LNCaP clone FGC (cell line): Measurements from ENCODE around the gene WFDC11.
A peak's percentile ranks its signal among the peaks of the same experiment; 100 is the strongest.

Source experiments
- DNase-seq: peaks from one replicate; pipeline ENCODE4 v3.0.0-alpha.2; 2011; ENCODE audit warnings: low read depth
- H3K4me3 ChIP-seq: 2 replicates; pipeline ENCODE4 v1.5.1; 2011; ENCODE audit warnings: mild to moderate bottlenecking, low read depth, low read length, control low read depth
- TF ChIP-seq, protein P1 (sequence below): IDR thresholded peaks from 2 replicates; pipeline ENCODE4 v1.5.1; 2012; ENCODE audit warnings: mild to moderate bottlenecking; ENCODE audit not compliant: control insufficient read depth, insufficient read depth; ENCODE audit errors: extremely low read depth

Gene WFDC11

DNA sequence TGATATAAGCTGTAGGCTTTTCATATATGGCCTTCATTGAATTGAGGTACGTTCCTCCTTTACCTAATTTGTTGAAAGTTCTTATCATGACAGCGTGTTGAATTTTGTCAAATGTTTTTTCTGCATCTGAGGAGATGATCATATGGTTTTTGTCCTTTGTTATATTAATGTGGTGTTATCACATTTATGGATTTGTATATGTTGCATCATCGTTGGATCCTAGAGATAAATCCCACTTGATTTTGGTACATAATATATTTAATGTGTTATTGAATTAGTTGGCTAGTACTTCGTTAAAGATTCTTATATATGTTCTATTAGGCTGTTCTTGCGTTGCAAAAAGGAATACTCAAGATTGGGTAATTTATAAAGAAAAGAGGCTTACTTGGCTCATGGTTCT lies 30.4 kb downstream of the WFDC11 start:
- no peak for DNase-seq
- TF ChIP-seq, protein P1, sequence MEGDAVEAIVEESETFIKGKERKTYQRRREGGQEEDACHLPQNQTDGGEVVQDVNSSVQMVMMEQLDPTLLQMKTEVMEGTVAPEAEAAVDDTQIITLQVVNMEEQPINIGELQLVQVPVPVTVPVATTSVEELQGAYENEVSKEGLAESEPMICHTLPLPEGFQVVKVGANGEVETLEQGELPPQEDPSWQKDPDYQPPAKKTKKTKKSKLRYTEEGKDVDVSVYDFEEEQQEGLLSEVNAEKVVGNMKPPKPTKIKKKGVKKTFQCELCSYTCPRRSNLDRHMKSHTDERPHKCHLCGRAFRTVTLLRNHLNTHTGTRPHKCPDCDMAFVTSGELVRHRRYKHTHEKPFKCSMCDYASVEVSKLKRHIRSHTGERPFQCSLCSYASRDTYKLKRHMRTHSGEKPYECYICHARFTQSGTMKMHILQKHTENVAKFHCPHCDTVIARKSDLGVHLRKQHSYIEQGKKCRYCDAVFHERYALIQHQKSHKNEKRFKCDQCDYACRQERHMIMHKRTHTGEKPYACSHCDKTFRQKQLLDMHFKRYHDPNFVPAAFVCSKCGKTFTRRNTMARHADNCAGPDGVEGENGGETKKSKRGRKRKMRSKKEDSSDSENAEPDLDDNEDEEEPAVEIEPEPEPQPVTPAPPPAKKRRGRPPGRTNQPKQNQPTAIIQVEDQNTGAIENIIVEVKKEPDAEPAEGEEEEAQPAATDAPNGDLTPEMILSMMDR: no peak

DNA sequence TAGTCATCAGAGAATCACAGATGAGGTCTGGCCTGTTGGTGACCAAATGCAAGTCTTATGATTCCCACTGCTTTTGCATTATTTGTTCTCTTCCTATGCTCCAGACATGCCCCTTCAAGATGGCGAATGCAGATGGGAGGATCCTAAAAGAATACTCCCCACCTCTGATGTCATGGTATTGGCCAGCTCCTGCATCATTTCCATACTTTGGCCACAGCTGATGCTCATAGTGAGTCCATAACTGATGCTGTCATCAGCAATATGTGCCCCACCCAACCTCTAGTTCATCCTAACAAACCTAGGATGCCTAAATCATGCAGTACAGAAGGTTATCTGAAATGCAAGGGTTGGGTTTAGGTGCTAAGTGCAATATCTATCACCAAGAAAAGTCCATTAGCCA lies 33.5 kb downstream of the WFDC11 start:
- no peak overlapping the region for H3K4me3 ChIP-seq
- TF ChIP-seq, protein P1: no peak
- DNase-seq: no peak

More for the DNA sequence above, 30.4 kb downstream of the WFDC11 start:
- H3K4me3 ChIP-seq: no peak overlapping the region

DNA sequence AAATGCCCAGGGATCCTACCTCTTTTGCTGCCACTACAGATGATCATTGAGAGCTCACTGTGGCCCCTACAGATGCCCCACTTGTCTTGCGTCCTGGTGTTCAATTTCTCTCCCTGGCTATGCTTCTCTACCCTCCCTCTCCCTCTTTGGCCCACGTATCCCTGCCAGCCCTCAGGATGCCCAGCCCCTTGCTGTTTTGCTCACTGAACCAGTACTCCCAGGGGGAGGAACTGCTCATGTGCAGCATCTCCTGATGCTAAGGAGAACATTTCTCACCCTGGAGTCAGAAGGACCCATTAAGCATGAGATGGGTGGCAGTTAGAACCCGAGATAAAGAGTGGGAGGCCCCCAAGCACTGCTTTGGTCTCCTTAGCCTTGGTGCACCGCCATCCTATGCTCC lies 38.9 kb downstream of the WFDC11 start, which contains the start of gene WFDC9:
Gene WFDC9 (minus strand): TSS at position 101 of the 400 bp plus-strand sequence. CDS start 21,103 bp downstream, outside the sequence.
- no peak for DNase-seq
- TF ChIP-seq, protein P1: no peak
- no peak within 1 kb of the TSS for H3K4me3 ChIP-seq

DNA sequence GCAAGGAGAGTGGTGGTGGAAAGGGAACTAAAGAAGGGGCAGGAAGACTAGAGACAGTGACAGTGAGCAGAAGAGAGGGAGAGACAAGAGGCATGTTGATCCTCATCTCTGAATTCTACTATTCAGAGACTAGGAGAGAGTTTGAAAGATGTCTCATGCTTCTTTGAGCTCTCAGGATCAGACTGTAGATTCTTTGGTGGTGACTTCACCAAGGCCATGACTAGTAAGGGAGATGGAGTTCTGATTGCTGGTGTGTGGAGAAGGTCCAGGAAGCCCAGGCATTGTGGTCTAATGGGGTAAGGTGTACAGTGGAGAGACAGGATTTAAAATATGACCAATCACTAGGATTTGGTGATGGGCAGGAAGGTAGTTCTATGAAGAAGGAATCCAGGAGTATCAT lies 39.7 kb downstream of the WFDC11 start:
- TF ChIP-seq, protein P1: no peak
- DNase-seq: no peak
- no peak overlapping the region for H3K4me3 ChIP-seq

DNA sequence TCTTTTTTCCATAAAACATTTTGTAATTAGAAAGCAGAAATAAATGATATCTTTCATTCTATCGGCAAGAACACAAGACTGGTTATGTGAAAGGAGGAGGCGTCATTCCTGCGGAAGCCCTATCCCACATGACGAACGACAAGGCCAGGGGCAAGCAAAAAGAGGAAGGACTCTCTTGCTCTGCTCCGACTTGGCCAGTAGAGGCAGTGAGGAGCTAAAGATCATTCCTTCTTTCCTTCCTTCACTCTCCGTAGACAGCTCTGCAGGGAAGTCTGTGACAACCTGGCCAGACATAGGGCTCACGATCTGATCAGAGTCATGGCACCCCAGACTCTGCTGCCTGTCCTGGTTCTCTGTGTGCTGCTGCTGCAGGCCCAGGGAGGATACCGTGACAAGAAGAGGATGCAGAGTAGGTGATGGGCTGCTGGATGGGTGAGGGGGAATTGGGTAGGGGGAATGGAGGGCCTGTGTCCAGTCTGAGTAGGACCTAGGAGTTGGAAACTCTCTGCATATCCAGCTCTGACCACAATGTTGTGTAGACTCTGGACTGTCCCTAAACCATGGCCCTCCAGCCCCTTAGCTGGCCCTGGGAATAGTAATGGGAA lies 40.4 kb downstream of the WFDC11 start, which contains the start of gene WFDC10A:
Gene WFDC10A (plus strand): TSS at position 244 of the 605 bp plus-strand sequence. CDS start 75 bp downstream, at position 319.
- H3K4me3 ChIP-seq: no peak within 1 kb of the TSS
- DNase-seq: peak; percentile 38
- TF ChIP-seq, protein P1: peak; percentile 80

DNA sequence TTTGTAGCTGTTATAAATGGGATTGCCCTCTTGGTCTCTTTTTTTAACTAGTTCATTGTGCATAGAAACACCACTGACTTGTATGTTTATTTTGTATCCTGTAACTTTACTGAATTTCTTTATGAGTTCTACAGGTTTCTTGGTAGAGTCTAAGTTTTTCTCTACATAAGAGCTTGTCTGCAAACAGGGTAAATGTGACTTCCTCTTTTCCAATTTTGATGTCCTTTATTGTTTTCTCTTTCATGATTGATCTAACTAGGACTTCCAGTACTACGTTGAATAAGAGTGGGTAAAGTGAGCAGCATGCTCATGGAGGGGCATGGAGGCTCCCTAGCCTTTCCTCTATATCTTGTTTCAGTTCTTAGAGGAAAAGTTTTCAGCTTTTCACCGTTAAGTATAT lies 43.5 kb downstream of the WFDC11 start:
- DNase-seq: no peak
- TF ChIP-seq, protein P1: no peak
- no peak overlapping the region for H3K4me3 ChIP-seq

DNA sequence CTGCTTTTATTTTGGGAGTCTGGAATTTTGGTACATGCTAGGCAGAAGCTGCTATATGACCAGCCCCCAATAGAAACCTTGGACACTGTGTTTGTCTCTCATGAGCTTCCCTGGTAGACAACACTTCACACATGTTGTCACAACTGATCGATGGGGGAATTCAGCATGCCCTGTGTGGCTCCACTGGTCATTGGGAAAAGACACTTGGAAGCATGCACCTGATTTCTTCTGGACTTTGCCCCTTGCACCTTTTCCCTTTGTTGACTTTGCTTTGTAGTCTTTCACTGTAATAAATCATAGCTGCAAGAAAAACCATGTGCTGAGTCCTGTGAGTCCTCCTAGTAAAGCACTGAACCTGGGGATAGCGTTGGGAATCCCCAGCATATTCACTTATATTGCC lies 48.4 kb downstream of the WFDC11 start:
- TF ChIP-seq, protein P1: no peak
- no peak for DNase-seq
- no peak overlapping the region for H3K4me3 ChIP-seq
